ENCODE results near the gene DCX.

DNA sequence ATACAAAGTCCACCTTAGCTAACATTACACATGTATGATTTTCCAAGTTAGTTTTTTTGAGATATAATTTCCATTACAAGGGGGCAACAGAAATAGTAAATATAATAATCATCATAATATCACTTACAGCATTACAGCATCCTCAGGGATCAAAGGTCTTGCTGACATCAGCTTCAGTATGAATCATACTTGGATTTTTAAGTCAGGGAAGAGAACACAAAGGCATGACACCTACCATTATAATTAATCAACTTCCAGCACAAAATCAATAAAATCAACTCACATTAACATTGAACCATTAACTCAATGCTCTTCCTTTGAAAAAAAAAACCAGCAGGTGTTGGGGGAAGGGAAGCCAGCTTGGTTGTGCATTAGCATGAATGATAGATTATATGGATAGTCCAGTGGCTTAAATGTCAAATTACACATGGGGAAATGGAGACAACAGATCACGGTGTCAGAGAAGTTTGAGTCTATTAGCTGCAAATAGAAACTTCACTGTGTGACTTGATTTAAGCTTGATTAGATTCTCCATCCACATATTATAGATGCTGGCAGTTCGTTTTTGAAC, 74.8 kb downstream of the DCX start:
- no peak for TF ChIP-seq POLR2AphosphoS5 (IDR thresholded peaks at IDR 0.05; ENCODE audit: low read depth)
- TF ChIP-seq, protein P1, sequence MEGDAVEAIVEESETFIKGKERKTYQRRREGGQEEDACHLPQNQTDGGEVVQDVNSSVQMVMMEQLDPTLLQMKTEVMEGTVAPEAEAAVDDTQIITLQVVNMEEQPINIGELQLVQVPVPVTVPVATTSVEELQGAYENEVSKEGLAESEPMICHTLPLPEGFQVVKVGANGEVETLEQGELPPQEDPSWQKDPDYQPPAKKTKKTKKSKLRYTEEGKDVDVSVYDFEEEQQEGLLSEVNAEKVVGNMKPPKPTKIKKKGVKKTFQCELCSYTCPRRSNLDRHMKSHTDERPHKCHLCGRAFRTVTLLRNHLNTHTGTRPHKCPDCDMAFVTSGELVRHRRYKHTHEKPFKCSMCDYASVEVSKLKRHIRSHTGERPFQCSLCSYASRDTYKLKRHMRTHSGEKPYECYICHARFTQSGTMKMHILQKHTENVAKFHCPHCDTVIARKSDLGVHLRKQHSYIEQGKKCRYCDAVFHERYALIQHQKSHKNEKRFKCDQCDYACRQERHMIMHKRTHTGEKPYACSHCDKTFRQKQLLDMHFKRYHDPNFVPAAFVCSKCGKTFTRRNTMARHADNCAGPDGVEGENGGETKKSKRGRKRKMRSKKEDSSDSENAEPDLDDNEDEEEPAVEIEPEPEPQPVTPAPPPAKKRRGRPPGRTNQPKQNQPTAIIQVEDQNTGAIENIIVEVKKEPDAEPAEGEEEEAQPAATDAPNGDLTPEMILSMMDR (conservative IDR thresholded peaks at IDR 0.05; ENCODE audit: low read depth in 2 of 2), result no peak
- no peak for TF ChIP-seq CREB1 (CRISPR knock-in tag; IDR thresholded peaks at IDR 0.05; ENCODE audit: low read depth)
- no peak for TF ChIP-seq EZH2 (IDR thresholded peaks at IDR 0.05; ENCODE audit: low read depth, unreplicated experiment)
- TF ChIP-seq, protein P2, sequence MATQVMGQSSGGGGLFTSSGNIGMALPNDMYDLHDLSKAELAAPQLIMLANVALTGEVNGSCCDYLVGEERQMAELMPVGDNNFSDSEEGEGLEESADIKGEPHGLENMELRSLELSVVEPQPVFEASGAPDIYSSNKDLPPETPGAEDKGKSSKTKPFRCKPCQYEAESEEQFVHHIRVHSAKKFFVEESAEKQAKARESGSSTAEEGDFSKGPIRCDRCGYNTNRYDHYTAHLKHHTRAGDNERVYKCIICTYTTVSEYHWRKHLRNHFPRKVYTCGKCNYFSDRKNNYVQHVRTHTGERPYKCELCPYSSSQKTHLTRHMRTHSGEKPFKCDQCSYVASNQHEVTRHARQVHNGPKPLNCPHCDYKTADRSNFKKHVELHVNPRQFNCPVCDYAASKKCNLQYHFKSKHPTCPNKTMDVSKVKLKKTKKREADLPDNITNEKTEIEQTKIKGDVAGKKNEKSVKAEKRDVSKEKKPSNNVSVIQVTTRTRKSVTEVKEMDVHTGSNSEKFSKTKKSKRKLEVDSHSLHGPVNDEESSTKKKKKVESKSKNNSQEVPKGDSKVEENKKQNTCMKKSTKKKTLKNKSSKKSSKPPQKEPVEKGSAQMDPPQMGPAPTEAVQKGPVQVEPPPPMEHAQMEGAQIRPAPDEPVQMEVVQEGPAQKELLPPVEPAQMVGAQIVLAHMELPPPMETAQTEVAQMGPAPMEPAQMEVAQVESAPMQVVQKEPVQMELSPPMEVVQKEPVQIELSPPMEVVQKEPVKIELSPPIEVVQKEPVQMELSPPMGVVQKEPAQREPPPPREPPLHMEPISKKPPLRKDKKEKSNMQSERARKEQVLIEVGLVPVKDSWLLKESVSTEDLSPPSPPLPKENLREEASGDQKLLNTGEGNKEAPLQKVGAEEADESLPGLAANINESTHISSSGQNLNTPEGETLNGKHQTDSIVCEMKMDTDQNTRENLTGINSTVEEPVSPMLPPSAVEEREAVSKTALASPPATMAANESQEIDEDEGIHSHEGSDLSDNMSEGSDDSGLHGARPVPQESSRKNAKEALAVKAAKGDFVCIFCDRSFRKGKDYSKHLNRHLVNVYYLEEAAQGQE (IDR thresholded peaks at IDR 0.05; ENCODE audit: unreplicated experiment), result no peak
- no peak for TF ChIP-seq EZH2phosphoT487 (IDR thresholded peaks at IDR 0.05; ENCODE audit: unreplicated experiment)

Data from GM23338 (cell line).